HepG2 (cell line): ENCODE measurements around the gene PRR15L. TPM values are rescaled to one million over a fixed set of nuclear protein-coding genes. Genes with fewer than 3 reads are reported as not detected.

Source experiments
- ARHGAP35 ChIP-seq: sonication (generic); formaldehyde crosslinking; IDR thresholded peaks from 2 replicates; pipeline ENCODE4 v1.9.0; 2022; ENCODE audit warnings: mild to moderate bottlenecking, inconsistent platforms, moderate library complexity, missing genetic modification reagents, borderline replicate concordance
- ARNTL ChIP-seq: sonication (generic); formaldehyde crosslinking; IDR thresholded peaks from 2 replicates; pipeline ENCODE4 v1.4.0; 2020; ENCODE audit warnings: mild to moderate bottlenecking, missing genetic modification reagents
- GPN1 ChIP-seq: sonication (generic); formaldehyde crosslinking; IDR thresholded peaks from 2 replicates; pipeline ENCODE4 v1.5.1; 2020; ENCODE audit warnings: missing genetic modification reagents, borderline replicate concordance
- KAT8 ChIP-seq: IDR thresholded peaks from 2 replicates; pipeline ENCODE4 v1.6.1; 2016; ENCODE audit warnings: missing genetic modification reagents, missing compliant biosample characterization
- KDM5B ChIP-seq: sonication (generic); formaldehyde crosslinking; IDR thresholded peaks from 2 replicates; pipeline ENCODE4 v1.4.0; 2020; ENCODE audit warnings: missing genetic modification reagents, mild to moderate bottlenecking, borderline replicate concordance
- MAZ ChIP-seq, 2 experiments: sonication (generic) in 1 of 2; formaldehyde crosslinking in 1 of 2; IDR thresholded peaks; 2 replicates each; pipeline versions ENCODE4 v1.5.0 to v1.6.1; 2012 to 2020; ENCODE audit warnings: low read depth in 2 of 2, mild to moderate bottlenecking in 2 of 2, borderline replicate concordance in 1 of 2, improper control_type of control experiment in 1 of 2, low read length in 1 of 2, missing genetic modification reagents in 1 of 2, moderate library complexity in 1 of 2
- MED1 ChIP-seq: sonication (generic); formaldehyde crosslinking; IDR thresholded peaks from 2 replicates; pipeline ENCODE4 v1.4.0; 2020; ENCODE audit warnings: missing genetic modification reagents
- NCOR1 ChIP-seq: fragments of 200-600 bp; sonication (generic); IDR thresholded peaks from 2 replicates; pipeline ENCODE4 v1.7.0; 2017; ENCODE audit warnings: antibody characterized with exemption, low read length, borderline replicate concordance
- RORA ChIP-seq: sonication (generic); formaldehyde crosslinking; IDR thresholded peaks from 2 replicates; pipeline ENCODE4 v1.5.0; 2020; ENCODE audit warnings: mild to moderate bottlenecking, missing genetic modification reagents, moderate library complexity
- STAT5B ChIP-seq: sonication (generic); formaldehyde crosslinking; IDR thresholded peaks from 2 replicates; pipeline ENCODE4 v1.4.0; 2020; ENCODE audit warnings: missing genetic modification reagents
- TOPORS ChIP-seq: sonication (generic); formaldehyde crosslinking; IDR thresholded peaks from 2 replicates; pipeline ENCODE4 v1.8.0; 2023; ENCODE audit warnings: mild to moderate bottlenecking, missing genetic modification reagents
- ZMAT3 ChIP-seq: sonication (generic); formaldehyde crosslinking; conservative IDR thresholded peaks from 2 replicates; pipeline ENCODE4 v1.7.0; 2021; ENCODE audit warnings: missing genetic modification reagents
- ZNF101 ChIP-seq: sonication (generic); formaldehyde crosslinking; IDR thresholded peaks from 2 replicates; pipeline ENCODE4 v1.4.0; 2020; ENCODE audit warnings: mild to moderate bottlenecking, low read depth, missing genetic modification reagents, borderline replicate concordance
- ZNF383 ChIP-seq: sonication (generic); formaldehyde crosslinking; IDR thresholded peaks from 2 replicates; pipeline ENCODE4 v1.4.0; 2020; ENCODE audit warnings: missing genetic modification reagents, mild to moderate bottlenecking, borderline replicate concordance
- ZNF446 ChIP-seq: sonication (generic); formaldehyde crosslinking; IDR thresholded peaks from 2 replicates; pipeline ENCODE4 v1.5.0; 2020; ENCODE audit warnings: mild to moderate bottlenecking, missing genetic modification reagents
- ZNF484 ChIP-seq: sonication (generic); formaldehyde crosslinking; IDR thresholded peaks from 2 replicates; pipeline ENCODE4 v1.5.1; 2020; ENCODE audit warnings: mild to moderate bottlenecking, low read depth, missing genetic modification reagents, borderline replicate concordance
- ZNF510 ChIP-seq: sonication (generic); formaldehyde crosslinking; IDR thresholded peaks from 2 replicates; pipeline ENCODE4 v1.4.0; 2020; ENCODE audit warnings: low read depth, mild to moderate bottlenecking, missing genetic modification reagents
- ZNF598 ChIP-seq: sonication (generic); formaldehyde crosslinking; IDR thresholded peaks from 2 replicates; pipeline ENCODE4 v1.5.1; 2020; ENCODE audit warnings: mild to moderate bottlenecking, missing genetic modification reagents, borderline replicate concordance
- ZNF839 ChIP-seq: sonication (generic); formaldehyde crosslinking; IDR thresholded peaks from 2 replicates; pipeline ENCODE4 v1.4.0; 2020; ENCODE audit warnings: missing genetic modification reagents, mild to moderate bottlenecking, borderline replicate concordance
- polyA plus RNA-seq, 8 experiments: library from polyadenylated mRNA; depleted of rRNA in 3 of 8; stranded (reverse) in 7 of 8; unstranded in 1 of 8; fragments of >200 nt; fragmentation: Illumina TruSeq in 4 of 8; extraction: Trizol in 4 of 8; gene quantifications; 2 replicates each; pipeline versions ENCODE4 v1.2.1 to v1.2.3, GENCODE V29; 2011 to 2016; ENCODE audit warnings: low read depth in 4 of 8, missing spikeins in 1 of 8, mixed read lengths in 1 of 8; ENCODE audit not compliant: insufficient read depth in 1 of 8
- total RNA-seq, 5 experiments: library from RNA; depleted of rRNA; stranded (reverse); fragments of >200 nt; fragmentation: Illumina TruSeq; extraction: Trizol; gene quantifications; 2 replicates each; pipeline ENCODE4 v1.2.3, GENCODE V29; 2016; ENCODE audit warnings: low read depth in 1 of 5
- TF ChIP-seq, protein P1 (sequence below): IDR thresholded peaks from 2 replicates; pipeline ENCODE4 v1.6.1; 2016; ENCODE audit warnings: missing genetic modification reagents, missing compliant biosample characterization
- TF ChIP-seq, protein P2 (sequence below): IDR thresholded peaks from 2 replicates; pipeline ENCODE4 v1.6.1; 2016; ENCODE audit warnings: control low read depth
- TF ChIP-seq, protein P3 (sequence below): sonication (generic); formaldehyde crosslinking; IDR thresholded peaks from 2 replicates; pipeline ENCODE4 v1.4.0; 2020; ENCODE audit warnings: missing genetic modification reagents, borderline replicate concordance
- TF ChIP-seq, protein P4 (sequence below): sonication (generic); formaldehyde crosslinking; IDR thresholded peaks from 2 replicates; pipeline ENCODE4 v1.4.0; 2020; ENCODE audit warnings: mild to moderate bottlenecking, missing genetic modification reagents, borderline replicate concordance

Gene PRR15L
- total and polyA plus RNA-seq, 2 of the 13 experiments (the other 11 are each of a cell fraction or from before 2014, with no cell fraction given) = 0.44 to 2.0 TPM

DNA sequence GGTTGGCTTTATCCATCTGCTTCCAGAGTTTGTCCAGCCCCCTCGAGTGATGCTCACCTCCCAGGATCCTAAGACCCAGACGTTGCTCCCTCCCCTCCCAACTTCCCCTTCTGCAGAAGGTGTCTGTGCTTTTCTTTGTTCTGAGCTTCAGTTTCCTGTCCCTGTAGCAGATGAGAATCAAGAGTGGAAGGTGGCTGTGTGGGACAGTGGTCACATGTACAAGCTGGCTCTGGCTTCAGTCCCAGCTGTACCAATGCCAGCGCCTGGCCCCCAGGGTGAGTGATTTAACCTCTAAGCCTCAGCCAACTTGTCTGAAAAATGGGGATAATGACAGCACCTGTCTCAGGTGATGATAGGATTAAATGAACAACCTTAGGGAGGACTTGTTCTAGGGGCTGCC lies 7.7 kb downstream of the PRR15L start (continued):
- no peak for TF ChIP-seq ZNF446 (CRISPR knock-in tag)
- TF ChIP-seq RORA (CRISPR knock-in tag) = no peak
- TF ChIP-seq ZNF383 = no peak
- no peak for TF ChIP-seq ZNF839 (CRISPR knock-in tag)
- TF ChIP-seq ARHGAP35 (CRISPR knock-in tag) = no peak
- TF ChIP-seq TOPORS (CRISPR knock-in tag) = no peak
- TF ChIP-seq STAT5B (CRISPR knock-in tag) = no peak
- TF ChIP-seq ZNF101 (CRISPR knock-in tag) = no peak
- TF ChIP-seq, protein P1, sequence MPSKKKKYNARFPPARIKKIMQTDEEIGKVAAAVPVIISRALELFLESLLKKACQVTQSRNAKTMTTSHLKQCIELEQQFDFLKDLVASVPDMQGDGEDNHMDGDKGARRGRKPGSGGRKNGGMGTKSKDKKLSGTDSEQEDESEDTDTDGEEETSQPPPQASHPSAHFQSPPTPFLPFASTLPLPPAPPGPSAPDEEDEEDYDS = no peak
- no peak for TF ChIP-seq ZMAT3
- no peak for TF ChIP-seq ZNF510 (CRISPR knock-in tag)
- TF ChIP-seq, protein P2, sequence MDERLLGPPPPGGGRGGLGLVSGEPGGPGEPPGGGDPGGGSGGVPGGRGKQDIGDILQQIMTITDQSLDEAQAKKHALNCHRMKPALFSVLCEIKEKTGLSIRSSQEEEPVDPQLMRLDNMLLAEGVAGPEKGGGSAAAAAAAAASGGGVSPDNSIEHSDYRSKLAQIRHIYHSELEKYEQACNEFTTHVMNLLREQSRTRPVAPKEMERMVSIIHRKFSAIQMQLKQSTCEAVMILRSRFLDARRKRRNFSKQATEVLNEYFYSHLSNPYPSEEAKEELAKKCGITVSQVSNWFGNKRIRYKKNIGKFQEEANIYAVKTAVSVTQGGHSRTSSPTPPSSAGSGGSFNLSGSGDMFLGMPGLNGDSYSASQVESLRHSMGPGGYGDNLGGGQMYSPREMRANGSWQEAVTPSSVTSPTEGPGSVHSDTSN (CRISPR knock-in tag) = no peak
- 0 out of 2 replicates have a peak, but pooled peaks have one; percentile 3 for TF ChIP-seq NCOR1
- TF ChIP-seq MED1 (CRISPR knock-in tag) = no peak
- no peak for TF ChIP-seq KAT8 (CRISPR knock-in tag)
- TF ChIP-seq, protein P3, sequence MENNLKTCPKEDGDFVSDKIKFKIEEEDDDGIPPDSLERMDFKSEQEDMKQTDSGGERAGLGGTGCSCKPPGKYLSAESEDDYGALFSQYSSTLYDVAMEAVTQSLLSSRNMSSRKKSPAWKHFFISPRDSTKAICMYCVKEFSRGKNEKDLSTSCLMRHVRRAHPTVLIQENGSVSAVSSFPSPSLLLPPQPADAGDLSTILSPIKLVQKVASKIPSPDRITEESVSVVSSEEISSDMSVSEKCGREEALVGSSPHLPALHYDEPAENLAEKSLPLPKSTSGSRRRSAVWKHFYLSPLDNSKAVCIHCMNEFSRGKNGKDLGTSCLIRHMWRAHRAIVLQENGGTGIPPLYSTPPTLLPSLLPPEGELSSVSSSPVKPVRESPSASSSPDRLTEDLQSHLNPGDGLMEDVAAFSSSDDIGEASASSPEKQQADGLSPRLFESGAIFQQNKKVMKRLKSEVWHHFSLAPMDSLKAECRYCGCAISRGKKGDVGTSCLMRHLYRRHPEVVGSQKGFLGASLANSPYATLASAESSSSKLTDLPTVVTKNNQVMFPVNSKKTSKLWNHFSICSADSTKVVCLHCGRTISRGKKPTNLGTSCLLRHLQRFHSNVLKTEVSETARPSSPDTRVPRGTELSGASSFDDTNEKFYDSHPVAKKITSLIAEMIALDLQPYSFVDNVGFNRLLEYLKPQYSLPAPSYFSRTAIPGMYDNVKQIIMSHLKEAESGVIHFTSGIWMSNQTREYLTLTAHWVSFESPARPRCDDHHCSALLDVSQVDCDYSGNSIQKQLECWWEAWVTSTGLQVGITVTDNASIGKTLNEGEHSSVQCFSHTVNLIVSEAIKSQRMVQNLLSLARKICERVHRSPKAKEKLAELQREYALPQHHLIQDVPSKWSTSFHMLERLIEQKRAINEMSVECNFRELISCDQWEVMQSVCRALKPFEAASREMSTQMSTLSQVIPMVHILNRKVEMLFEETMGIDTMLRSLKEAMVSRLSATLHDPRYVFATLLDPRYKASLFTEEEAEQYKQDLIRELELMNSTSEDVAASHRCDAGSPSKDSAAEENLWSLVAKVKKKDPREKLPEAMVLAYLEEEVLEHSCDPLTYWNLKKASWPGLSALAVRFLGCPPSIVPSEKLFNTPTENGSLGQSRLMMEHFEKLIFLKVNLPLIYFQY = no peak
- no peak for TF ChIP-seq MAZ (IDR thresholded peaks at IDR 0.05; ENCODE audit: borderline replicate concordance, low read depth, low read length)
- TF ChIP-seq MAZ (CRISPR knock-in tag; IDR thresholded peaks at IDR 0.05; ENCODE audit: low read depth) = no peak
- TF ChIP-seq KDM5B (CRISPR knock-in tag) = no peak
- no peak for TF ChIP-seq ZNF484 (CRISPR knock-in tag)
- TF ChIP-seq, protein P4, sequence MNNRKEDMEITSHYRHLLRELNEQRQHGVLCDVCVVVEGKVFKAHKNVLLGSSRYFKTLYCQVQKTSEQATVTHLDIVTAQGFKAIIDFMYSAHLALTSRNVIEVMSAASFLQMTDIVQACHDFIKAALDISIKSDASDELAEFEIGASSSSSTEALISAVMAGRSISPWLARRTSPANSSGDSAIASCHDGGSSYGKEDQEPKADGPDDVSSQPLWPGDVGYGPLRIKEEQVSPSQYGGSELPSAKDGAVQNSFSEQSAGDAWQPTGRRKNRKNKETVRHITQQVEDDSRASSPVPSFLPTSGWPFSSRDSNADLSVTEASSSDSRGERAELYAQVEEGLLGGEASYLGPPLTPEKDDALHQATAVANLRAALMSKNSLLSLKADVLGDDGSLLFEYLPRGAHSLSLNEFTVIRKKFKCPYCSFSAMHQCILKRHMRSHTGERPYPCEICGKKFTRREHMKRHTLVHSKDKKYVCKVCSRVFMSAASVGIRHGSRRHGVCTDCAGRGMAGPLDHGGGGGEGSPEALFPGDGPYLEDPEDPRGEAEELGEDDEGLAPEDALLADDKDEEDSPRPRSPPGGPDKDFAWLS (CRISPR knock-in tag) = 0 out of 2 replicates have a peak, but pooled peaks have one; percentile 14
- TF ChIP-seq GPN1 (CRISPR knock-in tag) = no peak
- TF ChIP-seq ARNTL (CRISPR knock-in tag) = no peak
- TF ChIP-seq ZNF598 = 0 out of 2 replicates have a peak, but pooled peaks have one; percentile 13
